ENCODE results near the gene TAS2R38.

The TAS2R38 gene

GRCh38 chr7:141975806-141976523, 2.4 kb upstream of the TAS2R38 start:
- peak; percentile 65 for DNase-seq (ENCODE audit: low spot score)

GRCh38 chr7:141974831-141975230, 1.3 kb upstream of the TAS2R38 start:
- DNase-seq (ENCODE audit: low spot score): no peak

GRCh38 chr7:141960687-141961422, 12.7 kb downstream of the TAS2R38 start:
- DNase-seq (ENCODE audit: low spot score): peak; percentile 82

GRCh38 chr7:141956084-141956483, 17.5 kb downstream of the TAS2R38 start:
- peak; percentile 46 for DNase-seq (ENCODE audit: low spot score)

GRCh38 chr7:141954334-141954733, 19.2 kb downstream of the TAS2R38 start:
- no peak for DNase-seq (ENCODE audit: low spot score)

GRCh38 chr7:141952461-141952860, 21.1 kb downstream of the TAS2R38 start:
- no peak for DNase-seq (ENCODE audit: low spot score)

GRCh38 chr7:141950806-141951205, 22.8 kb downstream of the TAS2R38 start:
- no peak for DNase-seq (ENCODE audit: low spot score)

- no peak for DNase-seq (ENCODE audit: low spot score)
Observed at GRCh38 chr7:141949911-141950310, 23.7 kb downstream of the TAS2R38 start.

GRCh38 chr7:141949451-141949850, 24.1 kb downstream of the TAS2R38 start:
- no peak for DNase-seq (ENCODE audit: low spot score)

- no peak for DNase-seq (ENCODE audit: low spot score)
Observed at GRCh38 chr7:141949021-141949420, 24.6 kb downstream of the TAS2R38 start.

GRCh38 chr7:141946796-141947195, 26.8 kb downstream of the TAS2R38 start, which contains the start of gene CLEC5A:
TSS of gene CLEC5A (minus strand) at chr7:141946974. CDS start at chr7:141946292, 682 bp downstream.
- no peak for DNase-seq (ENCODE audit: low spot score)

GRCh38 chr7:141945356-141945755, 28.2 kb downstream of the TAS2R38 start:
- peak; percentile 53 for DNase-seq (ENCODE audit: low spot score)

- DNase-seq (ENCODE audit: low spot score): no peak
Observed at GRCh38 chr7:141944811-141945210, 28.8 kb downstream of the TAS2R38 start.

GRCh38 chr7:141943846-141944245, 29.7 kb downstream of the TAS2R38 start:
- no peak for DNase-seq (ENCODE audit: low spot score)

- no peak for DNase-seq (ENCODE audit: low spot score)
Observed at GRCh38 chr7:141941075-141941474, 32.5 kb downstream of the TAS2R38 start.

- no peak for DNase-seq (ENCODE audit: low spot score)
Observed at GRCh38 chr7:141930211-141930610, 43.4 kb downstream of the TAS2R38 start.

- DNase-seq (ENCODE audit: low spot score): peak; percentile 7
Observed at GRCh38 chr7:141928845-141929195, 44.8 kb downstream of the TAS2R38 start.

GRCh38 chr7:141928146-141928844, 45.3 kb downstream of the TAS2R38 start:
- DNase-seq (ENCODE audit: low spot score): peak; percentile 29

Data from pons (tissue), 1 donor.